K562 (cell line): Measurements from ENCODE around the gene PIP5K1B. TPM values are rescaled to one million over a fixed set of nuclear protein-coding genes. Genes with fewer than 3 reads are reported as not detected.

Source experiments
- ATAC-seq: fragments of 200-7000 bp; cut with Tn5 transposase; 3 replicates; pipeline ENCODE4 v1.9.1; 2020; ENCODE audit warnings: moderate library complexity
- BruUV-seq: library from RNA; stranded (reverse); fragments of 400-500 nt; replicated peaks from 2 replicates; lab custom pipeline; 2021; lab: Mats Ljungman, UMichigan
- CTCF ChIA-PET: fragments of 300-600 bp; formaldehyde crosslinking; extraction: SDS; loops from one replicate; lab custom pipeline; 2021; ENCODE audit warnings: low intra/inter-chr PET ratio; lab: Yijun Ruan, JAX
- POLR2A ChIA-PET: fragments of 300-600, 350-650 bp; sonication (Branson Sonifier 250); formaldehyde crosslinking; extraction: SDS; loops from one replicate; lab custom pipeline; 2021; ENCODE audit warnings: antibody characterized with exemption, inconsistent platforms; lab: Yijun Ruan, JAX
- DNase-seq, 4 experiments: peaks; one replicate each; pipeline versions ENCODE4 v3.0.0 to v3.0.0-alpha.2; 2011 to 2018; ENCODE audit warnings: low spot score in 3 of 4, mixed read lengths in 3 of 4; ENCODE audit errors: extremely low read depth in 1 of 4
- FAIRE-seq: peaks from 2 replicates; lab custom pipeline; 2011; peaks lifted over from hg19 to GRCh38; lab: Jason Lieb, UNC
- H2AFZ ChIP-seq: 2 replicates; pipeline ENCODE4 v1.6.0; 2011; ENCODE audit warnings: low read depth, low read length, control low read depth, inconsistent platforms
- H3K27ac ChIP-seq: fragments of 200-600 bp; 3 replicates; pipeline ENCODE4 v1.8.0; 2011; ENCODE audit warnings: low read depth, mild to moderate bottlenecking, control low read depth, inconsistent platforms, low read length, moderate library complexity, mixed read lengths; ENCODE audit errors: extremely low read depth
- H3K27me3 ChIP-seq, 2 experiments: fragments of 300-600 bp in 1 of 2; 2 replicates in 1 of 2; 3 replicates in 1 of 2; pipeline versions ENCODE4 v1.6.0 to v1.8.0; 2011; ENCODE audit warnings: inconsistent platforms in 2 of 2, low read length in 2 of 2, mild to moderate bottlenecking in 1 of 2, mixed read lengths in 1 of 2, moderate library complexity in 1 of 2; ENCODE audit not compliant: control insufficient read depth in 2 of 2, insufficient read depth in 2 of 2
- H3K36me3 ChIP-seq: fragments of 300-600 bp; 3 replicates; pipeline ENCODE4 v1.8.0; 2011; ENCODE audit warnings: mild to moderate bottlenecking, low read length, inconsistent platforms; ENCODE audit not compliant: control insufficient read depth, insufficient read depth
- H3K4me1 ChIP-seq, 2 experiments: fragments of 200-600 bp in 1 of 2; replicated peaks in 1 of 2; 2 replicates in 1 of 2; 3 replicates in 1 of 2; pipeline versions ENCODE4 v1.5.1 to v1.8.0; 2011; ENCODE audit warnings: inconsistent platforms in 2 of 2, low read length in 2 of 2, mild to moderate bottlenecking in 1 of 2, mixed read lengths in 1 of 2, moderate library complexity in 1 of 2; ENCODE audit not compliant: control insufficient read depth in 2 of 2, insufficient read depth in 2 of 2
- H3K4me2 ChIP-seq: 2 replicates; pipeline ENCODE4 v1.6.1; 2011; ENCODE audit warnings: low read length, control low read depth, inconsistent platforms, mixed read lengths; ENCODE audit not compliant: insufficient read depth
- H3K4me3 ChIP-seq: fragments of 200-600 bp; sonication (generic), shearing (Covaris generic); 2 replicates; pipeline ENCODE4 v1.5.1; 2016; ENCODE audit warnings: control low read depth, inconsistent platforms
- H3K79me2 ChIP-seq: fragments of 200-600 bp; 3 replicates; pipeline ENCODE4 v1.8.0; 2011; ENCODE audit warnings: low read length, inconsistent platforms; ENCODE audit not compliant: control insufficient read depth, insufficient read depth
- H3K9ac ChIP-seq, 2 experiments: 2 replicates each; pipeline versions ENCODE4 v1.6.0 to v1.6.1; 2011; ENCODE audit warnings: low read depth in 2 of 2, low read length in 2 of 2, control low read depth in 1 of 2, inconsistent platforms in 1 of 2, mild to moderate bottlenecking in 1 of 2, mixed read lengths in 1 of 2; ENCODE audit not compliant: insufficient read depth in 1 of 2
- H3K9me1 ChIP-seq: one replicate; pipeline ENCODE4 v1.6.0; 2011; ENCODE audit warnings: inconsistent platforms, mild to moderate bottlenecking, low read length, moderate library complexity; ENCODE audit not compliant: control insufficient read depth, insufficient read depth
- H3K9me3 ChIP-seq: replicated peaks from 2 replicates; pipeline ENCODE4 v1.5.1; 2011; ENCODE audit warnings: low read depth, low read length, inconsistent platforms; ENCODE audit not compliant: control insufficient read depth, insufficient read depth
- H4K20me1 ChIP-seq: replicated peaks from 2 replicates; pipeline ENCODE4 v1.6.1; 2011; ENCODE audit warnings: low read length, inconsistent platforms, mixed read lengths; ENCODE audit not compliant: control insufficient read depth, insufficient read depth
- CTCFL ChIP-seq: IDR thresholded peaks from 2 replicates; pipeline ENCODE4 v1.6.1; 2011; ENCODE audit warnings: borderline replicate concordance, low read depth, mild to moderate bottlenecking, moderate library complexity, low read length; ENCODE audit not compliant: insufficient read depth, poor library complexity, severe bottlenecking
- ELF1 ChIP-seq: fragments of 200-800 bp; sonication (Bioruptor generic); IDR thresholded peaks from 2 replicates; pipeline ENCODE4 v1.6.1; 2016; ENCODE audit warnings: missing genetic modification characterization, missing compliant biosample characterization
- HMGN3 ChIP-seq: IDR thresholded peaks from 2 replicates; pipeline ENCODE4 v1.6.1; 2011; ENCODE audit warnings: borderline replicate concordance, low read depth, mild to moderate bottlenecking, mixed read lengths, low read length; ENCODE audit not compliant: insufficient read length; ENCODE audit errors: extremely low read depth
- RNF2 ChIP-seq: sonication (generic); IDR thresholded peaks from 2 replicates; pipeline ENCODE4 v1.6.1; 2016
- ZC3H4 ChIP-seq: sonication (generic); formaldehyde crosslinking; IDR thresholded peaks from 2 replicates; pipeline ENCODE4 v1.9.0; 2021; ENCODE audit warnings: missing genetic modification reagents, borderline replicate concordance
- ZNF224 ChIP-seq: sonication (generic); formaldehyde crosslinking; IDR thresholded peaks from 2 replicates; pipeline ENCODE4 v1.8.0; 2022; ENCODE audit warnings: mild to moderate bottlenecking, missing genetic modification reagents
- ZNF740 ChIP-seq, 3 experiments: fragments of 200-800 bp in 1 of 3; sonication (Bioruptor generic) in 1 of 3; sonication (generic) in 1 of 3; formaldehyde crosslinking in 1 of 3; IDR thresholded peaks; 2 replicates each; pipeline versions ENCODE4 v1.6.1 to v1.8.0; 2016 to 2022; ENCODE audit warnings: mild to moderate bottlenecking in 2 of 3, missing compliant biosample characterization in 2 of 3, missing genetic modification characterization in 2 of 3, missing genetic modification reagents in 1 of 3
- WGBS: fragments of 100-300 bp; shearing (Covaris generic); methylation state at CpG from one replicate; pipeline ENCODE4 v1.1.6; 2016; ENCODE audit warnings: low coverage, mixed read lengths; ENCODE audit not compliant: insufficient coverage; ENCODE audit errors: missing lambda C conversion rate; 5-methylcytosine and 5-hydroxymethylcytosine counted together
- in situ Hi-C: fragments of 300-500 bp; cut with MboI; formaldehyde crosslinking; loops from 4 replicates; pipeline ENCODE4 v1.15.0; 2018; ENCODE audit warnings: inconsistent platforms, mixed read lengths
- intact Hi-C: fragments of 100-400 bp; cut with micrococcal nuclease; formaldehyde crosslinking; loops from 2 replicates; pipeline ENCODE4 v1.14.2; 2022
- polyA plus RNA-seq, 8 experiments: library from polyadenylated mRNA; depleted of rRNA in 4 of 8; stranded (reverse) in 5 of 8; unstranded in 3 of 8; fragments of >200 nt; fragmentation: Nextera tagmentation in 2 of 8; fragmentation: Illumina TruSeq in 1 of 8; extraction: Ambion mirVana in 2 of 8; extraction: Trizol in 1 of 8; gene quantifications; 2 replicates each; pipeline versions ENCODE4 v1.2.1 to v1.2.3, GENCODE V29; 2011 to 2014; ENCODE audit warnings: inconsistent platforms in 1 of 8, missing spikeins in 1 of 8
- total RNA-seq, 7 experiments: library from RNA; depleted of rRNA in 6 of 7; stranded (reverse); fragments of >200 nt in 6 of 7; fragmentation: Illumina TruSeq in 2 of 7; extraction: Trizol in 2 of 7; gene quantifications; 2 replicates each; pipeline versions ENCODE4 v1.2.1 to v1.2.3, GENCODE V29; 2011 to 2021; ENCODE audit warnings: low replicate concordance in 1 of 7
- TF ChIP-seq, protein P1 (sequence below): fragments of 250-450 bp; sonication (Bioruptor Pico); IDR thresholded peaks from 2 replicates; pipeline ENCODE4 v1.5.0; 2021

Gene PIP5K1B
- total and polyA plus RNA-seq, 9 of the 15 experiments (the other 6 are each of a cell fraction or from before 2014, with no cell fraction given): 3.1 to 12.9 (median 7.4) TPM

GRCh38 chr9:69014013-69014412 is 309.0 kb downstream of the PIP5K1B start, which contains the start of gene PRKACG:
TSS of gene PRKACG (minus strand) at chr9:69014113. CDS start at chr9:69014092, 21 bp downstream.
- H3K36me3 ChIP-seq: no peaks in the 10 kb centered on the region
- CTCF ChIA-PET: no interaction called here
- no peaks in the 10 kb centered on the region for H3K79me2 ChIP-seq
- DNase-seq: no peak
- FAIRE-seq: no peak
- in situ Hi-C loops: no loop called here
- POLR2A ChIA-PET: no interaction called here
- peaks cover 0 to 10% of the 10 kb centered on the region in 2 experiments; a peak in 3 of 5 replicates for H3K4me1 ChIP-seq
- no peak for ATAC-seq
- WGBS: 100% methylated on average over 2 of the region's 29 CpGs
- intact Hi-C loops: no loop called here
- H3K27me3 ChIP-seq: no peaks in the 10 kb centered on the region
- no peak within 1 kb of the TSS for H3K4me2 ChIP-seq
- peaks cover 10% of the 10 kb centered on the region for H3K9me3 ChIP-seq
- no peak for TF ChIP-seq HMGN3
- no peak for TF ChIP-seq ELF1 (tag)
- H3K9ac ChIP-seq: no peak within 1 kb of the TSS
- no peak within 1 kb of the TSS for H2AFZ ChIP-seq
- H4K20me1 ChIP-seq: no peaks in the 10 kb centered on the region
- no peaks in the 10 kb centered on the region for H3K9me1 ChIP-seq
- no TSS peak for BruUV-seq
- H3K4me3 ChIP-seq: no peak within 1 kb of the TSS
- H3K27ac ChIP-seq: no peak within 1 kb of the TSS

DNA sequence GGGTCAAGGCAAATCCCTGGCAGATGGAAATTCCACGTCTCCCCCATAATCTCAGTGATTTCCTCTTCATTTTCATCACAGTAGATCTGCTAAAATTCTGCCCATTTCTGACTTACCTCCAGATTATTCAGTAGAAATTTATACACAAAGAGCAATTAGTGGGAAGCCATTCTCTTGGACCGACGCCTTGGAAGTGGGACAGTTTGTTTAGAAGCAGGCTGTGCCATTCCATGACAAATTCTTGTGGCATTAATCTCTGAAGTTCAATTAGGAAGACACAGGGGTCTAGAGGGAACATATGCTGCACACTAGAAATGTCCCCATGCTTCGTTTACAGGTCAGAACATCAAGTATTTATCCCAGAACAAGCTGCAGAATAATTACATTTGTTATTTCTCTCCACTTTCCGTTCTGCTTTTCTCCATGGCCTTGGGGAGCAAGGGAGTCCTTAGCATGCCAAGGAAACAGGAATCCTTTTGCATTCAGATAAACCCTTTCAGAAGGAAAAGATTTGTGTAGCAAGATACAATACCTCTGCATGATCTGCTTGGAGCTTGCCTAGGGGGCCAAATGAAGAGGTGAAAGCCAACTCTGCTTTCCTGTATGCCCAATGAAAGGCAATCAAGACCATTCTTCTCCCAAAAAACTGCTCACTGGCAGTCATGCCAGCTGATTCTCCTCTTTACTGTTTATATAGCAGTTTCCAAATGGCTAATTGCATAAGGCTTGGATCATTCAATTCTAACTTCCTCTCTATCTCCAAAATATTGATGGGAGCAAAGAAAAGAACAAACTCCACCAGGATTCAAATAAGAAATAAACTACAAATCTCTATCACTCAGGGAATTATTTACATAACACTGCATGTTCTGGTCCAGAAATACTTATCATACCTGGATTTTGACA is 311.4 kb downstream of the PIP5K1B start:
- 74% methylated on average over 5 of the region's 5 CpGs for WGBS
- Histone ChIP-seq H3K9me1 (no peaks in the 10 kb centered on the region), H3K36me3 (no peaks in the 10 kb centered on the region), H3K4me3 (no peak overlapping the region), H3K27ac (no peak overlapping the region), H3K9ac (no peak overlapping the region), H4K20me1 (no peaks in the 10 kb centered on the region), H3K27me3 (no peaks in the 10 kb centered on the region), H2AFZ (peak overlapping the region; percentile 34), H3K9me3 (peaks cover 10% of the 10 kb centered on the region), H3K4me1 (peaks cover 11 to 29% of the 10 kb centered on the region in 2 experiments), H3K4me2 (no peak overlapping the region), H3K79me2 (no peaks in the 10 kb centered on the region)
- DNase-seq (no peak), FAIRE-seq (no peak), ATAC-seq (no peak)
- BruUV-seq: no TSS peak
- in situ Hi-C loops (no loop called here), intact Hi-C loops (no loop called here)
- POLR2A ChIA-PET: no interaction called here
- CTCF ChIA-PET: no interaction called here
- TF ChIP-seq ZNF224 (CRISPR knock-in tag) (no peak), RNF2 (no peak), ZC3H4 (CRISPR knock-in tag) (no peak), CTCFL (no peak), ZNF740 (CRISPR knock-in tag; IDR thresholded peaks at IDR 0.05) (no peak), ZNF740 (tag; IDR thresholded peaks at IDR 0.05) (no peak)
- TF ChIP-seq, protein P1, sequence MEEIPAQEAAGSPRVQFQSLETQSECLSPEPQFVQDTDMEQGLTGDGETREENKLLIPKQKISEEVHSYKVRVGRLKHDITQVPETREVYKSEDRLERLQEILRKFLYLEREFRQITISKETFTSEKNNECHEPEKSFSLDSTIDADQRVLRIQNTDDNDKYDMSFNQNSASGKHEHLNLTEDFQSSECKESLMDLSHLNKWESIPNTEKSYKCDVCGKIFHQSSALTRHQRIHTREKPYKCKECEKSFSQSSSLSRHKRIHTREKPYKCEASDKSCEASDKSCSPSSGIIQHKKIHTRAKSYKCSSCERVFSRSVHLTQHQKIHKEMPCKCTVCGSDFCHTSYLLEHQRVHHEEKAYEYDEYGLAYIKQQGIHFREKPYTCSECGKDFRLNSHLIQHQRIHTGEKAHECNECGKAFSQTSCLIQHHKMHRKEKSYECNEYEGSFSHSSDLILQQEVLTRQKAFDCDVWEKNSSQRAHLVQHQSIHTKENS (CRISPR knock-in tag): no peak
